GM06990 (cell line): Measurements from ENCODE around the gene B4GALNT3.

Experiments
- DNase-seq: peaks from one replicate; pipeline ENCODE4 v3.0.0-alpha.2; 2011; ENCODE audit not compliant: insufficient read length; ENCODE audit errors: extremely low read depth
- H3K27me3 ChIP-seq: replicated peaks from 2 replicates; pipeline ENCODE4 v1.6.0; 2011; ENCODE audit warnings: low read length; ENCODE audit not compliant: control insufficient read depth, insufficient read depth
- H3K36me3 ChIP-seq: 2 replicates; pipeline ENCODE4 v1.5.1; 2011; ENCODE audit warnings: low read length; ENCODE audit not compliant: control insufficient read depth, insufficient read depth
- H3K4me3 ChIP-seq: replicated peaks from 2 replicates; pipeline ENCODE4 v1.5.1; 2011; ENCODE audit warnings: low read depth, mild to moderate bottlenecking, control low read depth, low read length
- CTCF ChIP-seq: IDR thresholded peaks from 2 replicates; pipeline ENCODE4 v1.5.1; 2011; ENCODE audit warnings: low read length, control low read depth, mild to moderate bottlenecking, inconsistent platforms; ENCODE audit not compliant: insufficient read depth, poor library complexity, severe bottlenecking

B4GALNT3 gene

DNA sequence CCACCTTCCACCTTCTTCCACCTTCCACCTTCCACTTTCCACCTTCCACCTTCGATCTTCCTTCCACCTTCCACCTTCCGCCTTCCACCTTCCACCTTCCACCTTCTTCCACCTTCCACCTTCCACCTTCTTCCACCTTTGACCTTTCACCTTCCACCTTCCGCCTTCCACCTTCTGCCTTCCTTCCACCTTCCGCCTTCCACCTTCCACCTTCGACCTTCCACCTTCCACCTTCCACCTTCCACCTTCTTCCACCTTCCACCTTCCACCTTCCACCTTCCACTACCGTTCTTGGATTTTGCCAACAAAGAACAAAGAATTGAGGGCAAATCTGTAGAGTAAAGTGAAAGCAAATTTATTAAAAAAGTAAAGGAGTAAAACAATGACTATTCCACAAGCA lies 53.2 kb downstream of the B4GALNT3 start:
- Histone ChIP-seq H3K27me3 (peaks cover 3% of the 10 kb centered on the region), H3K36me3 (no peaks in the 10 kb centered on the region), H3K4me3 (no peak overlapping the region)
- no peak for TF ChIP-seq CTCF
- DNase-seq, result no peak

- peaks cover 4% of the 10 kb centered on the region for H3K27me3 ChIP-seq
- TF ChIP-seq CTCF, result no peak
- no peak for DNase-seq
Observed at GRCh38 chr12:513446-513845, 53.7 kb downstream of the B4GALNT3 start.

DNA sequence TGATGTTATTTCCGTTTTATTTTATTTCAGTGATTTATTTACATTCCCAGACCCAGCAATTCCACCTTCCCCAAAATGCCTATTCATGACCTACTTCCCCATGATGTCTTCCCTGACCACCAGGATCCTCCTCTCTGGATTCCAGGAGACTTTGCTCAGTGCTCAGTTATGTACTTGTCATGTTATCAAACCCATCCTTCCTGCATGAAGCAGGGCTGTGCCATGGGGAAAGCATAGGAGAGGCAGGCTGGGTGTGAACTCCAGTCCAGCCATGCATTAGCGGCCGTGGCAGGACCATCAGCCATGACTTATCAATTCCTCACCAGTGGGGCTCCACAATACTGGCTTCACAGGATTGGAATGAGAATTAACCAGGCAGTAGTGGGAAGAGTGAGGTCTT lies 57.8 kb downstream of the B4GALNT3 start:
- Histone ChIP-seq H3K4me3 (no peak overlapping the region), H3K36me3 (no peaks in the 10 kb centered on the region), H3K27me3 (peaks cover 2% of the 10 kb centered on the region; the same call in 1 of the 2 replicates)
- no peak for DNase-seq
- no peak for TF ChIP-seq CTCF

More at GRCh38 chr12:513446-513845, 53.7 kb downstream of the B4GALNT3 start:
- Histone ChIP-seq H3K36me3 (no peaks in the 10 kb centered on the region), H3K4me3 (no peak overlapping the region)

- H3K4me3 ChIP-seq, result no peak overlapping the region
- H3K27me3 ChIP-seq, result peaks cover 2% of the 10 kb centered on the region; the same call in 1 of the 2 replicates
Observed at GRCh38 chr12:520119-520518, 60.4 kb downstream of the B4GALNT3 start.

GRCh38 chr12:522692-523378 lies 63.1 kb downstream of the B4GALNT3 start:
- no peaks in the 10 kb centered on the region for H3K36me3 ChIP-seq
- no peak overlapping the region for H3K4me3 ChIP-seq
- TF ChIP-seq CTCF, result no peak
- peaks cover 3% of the 10 kb centered on the region for H3K27me3 ChIP-seq
- DNase-seq, result no peak

More at GRCh38 chr12:520119-520518, 60.4 kb downstream of the B4GALNT3 start:
- no peaks in the 10 kb centered on the region for H3K36me3 ChIP-seq
- no peak for DNase-seq
- TF ChIP-seq CTCF, result no peak
